Kidney (tissue), 22 donors: ENCODE data around the gene QSER1. TPM values are rescaled to one million over a fixed set of nuclear protein-coding genes. Genes with fewer than 3 reads are reported as not detected.

ENCODE experiments used
- DNase-seq, 5 donors: peaks; one replicate each; pipeline ENCODE4 v3.0.0-alpha.2; 2013 to 2020
- FAIRE-seq: peaks from 2 replicates; lab custom pipeline; 2012; peaks lifted over from hg19 to GRCh38; lab: Jason Lieb, UNC
- H3K27ac ChIP-seq, 2 donors: one replicate each; pipeline ENCODE4 v1.7.0; 2013; ENCODE audit warnings: low read depth in 2 of 2, low read length in 2 of 2, inconsistent platforms in 1 of 2
- H3K27me3 ChIP-seq: one replicate; pipeline ENCODE4 v1.7.1; 2013; ENCODE audit warnings: low read length, inconsistent platforms; ENCODE audit not compliant: control insufficient read depth, insufficient read depth
- H3K36me3 ChIP-seq, 3 donors: one replicate each; pipeline versions ENCODE4 v1.7.0 to v1.7.1; 2013; ENCODE audit warnings: low read length in 3 of 3, control low read depth in 1 of 3, inconsistent platforms in 1 of 3; ENCODE audit not compliant: insufficient read depth in 3 of 3, control insufficient read depth in 2 of 3
- H3K4me1 ChIP-seq, 3 donors: one replicate each; pipeline versions ENCODE4 v1.7.0 to v1.7.1; 2013; ENCODE audit warnings: low read length in 3 of 3, inconsistent platforms in 1 of 3, low read depth in 1 of 3; ENCODE audit not compliant: control insufficient read depth in 2 of 3, insufficient read depth in 2 of 3
- H3K4me3 ChIP-seq, 3 donors: one replicate each; pipeline versions ENCODE4 v1.7.0 to v1.8.1; 2013; ENCODE audit warnings: low read length in 3 of 3, control low read depth in 1 of 3, inconsistent platforms in 1 of 3
- H3K9ac ChIP-seq, 3 donors: one replicate each; pipeline versions ENCODE4 v1.7.0 to v1.7.1; 2013; ENCODE audit warnings: low read length in 3 of 3, control low read depth in 1 of 3, inconsistent platforms in 1 of 3
- H3K9me3 ChIP-seq, 3 donors: one replicate each; pipeline versions ENCODE4 v1.7.0 to v1.7.1; 2013; ENCODE audit warnings: low read length in 3 of 3, control low read depth in 1 of 3, inconsistent platforms in 1 of 3; ENCODE audit not compliant: control insufficient read depth in 2 of 3, insufficient read depth in 1 of 3
- CTCF ChIP-seq: IDR thresholded peaks from 3 replicates; pipeline ENCODE4 v1.5.1; 2012; ENCODE audit warnings: mild to moderate bottlenecking, moderate library complexity, borderline replicate concordance; ENCODE audit not compliant: insufficient read depth; ENCODE audit errors: extremely low read depth
- intact Hi-C: fragments of 100-400 bp; cut with DNase I; formaldehyde crosslinking; loops from one replicate; pipeline ENCODE4 v1.11.1; 2022
- long read RNA-seq, 10 donors: library from polyadenylated mRNA in 1 of 10; unstranded in 1 of 10; transcript quantifications; one replicate each; pipeline ENCODE4 v2.0.0 and lab custom pipeline, GENCODE V29; 2021 to 2026
- polyA plus RNA-seq: library from polyadenylated mRNA; stranded (reverse); fragments of 350-450 nt; fragmentation: Illumina TruSeq; extraction: RNeasy Lipid Tissue Mini Kit (QIAGEN cat#74804); gene quantifications from one replicate; pipeline ENCODE4 v1.2.3, GENCODE V29; 2014; ENCODE audit warnings: low read depth, low replicate concordance; ENCODE audit not compliant: insufficient read depth
- total RNA-seq: library from RNA; stranded (reverse); fragmentation: NEBNext Ultra II Directional; extraction: Animal tissue kit (Norgen Biotek cat#: 25700); gene quantifications from one replicate; pipeline ENCODE4 v1.2.1, GENCODE V29; 2021
- donor health status: control.
- donor health status: control.
- donor health status: control.
- donor health status: control.
- donor health status: control.
- donor health status: DM: yes; HTN: yes; CAD: no.
- donor health status: Normal renal cell carcinoma (clear cell type).

Gene QSER1
- 27.4 TPM for total RNA-seq
- 2.8 TPM for polyA plus RNA-seq
- long read RNA-seq, donor 1, partial matches to known transcripts = 8 of 9 reads
- long read RNA-seq, donor 1, other reads (novel, unspliced or antisense) = 0 of 9 reads
- long read RNA-seq, donor 2 = 0 reads
- long read RNA-seq, donor 3, partial matches to known transcripts = 7 of 9 reads
- long read RNA-seq, donor 3, other reads (novel, unspliced or antisense) = 0 of 9 reads
- long read RNA-seq, donor 4, partial matches to known transcripts = 0 of 2 reads
- long read RNA-seq, donor 4, other reads (novel, unspliced or antisense) = 0 of 2 reads
- long read RNA-seq, donor 5 = 0 reads
- long read RNA-seq, donor 6, partial matches to known transcripts = 91 of 97 reads
- long read RNA-seq, donor 6, other reads (novel, unspliced or antisense) = 6 of 97 reads
- long read RNA-seq, donor 7, full-length matches to known transcripts = 1 of 2 reads
- long read RNA-seq, donor 7, partial matches to known transcripts = 0 of 2 reads
- long read RNA-seq, donor 7, other reads (novel, unspliced or antisense) = 1 of 2 reads
- long read RNA-seq, donor 8, partial matches to known transcripts = 33 of 33 reads
- long read RNA-seq, donor 8, other reads (novel, unspliced or antisense) = 0 of 33 reads
- long read RNA-seq, donor 9 = 0 reads
- long read RNA-seq, donor 10, partial matches to known transcripts = 0 of 1 reads
- long read RNA-seq, donor 10, other reads (novel, unspliced or antisense) = 0 of 1 reads

GRCh38 chr11:32892355-32893092, at the start of gene QSER1:
TSS of gene QSER1 (plus strand) at chr11:32892811. CDS start at chr11:32893126, 315 bp downstream.
- Histone ChIP-seq H3K9me3 (no peaks in the 10 kb centered on the region), H3K9ac (peak within 1 kb of the TSS; percentile 64 to 94 (median 81)), H3K4me3 (peak within 1 kb of the TSS; percentile 81 to 98 (median 86)), H3K27ac (peak within 1 kb of the TSS; percentile 77 to 88), H3K36me3 (no peaks in the 10 kb centered on the region), H3K27me3 (no peaks in the 10 kb centered on the region), H3K4me1 (peaks cover 0 to 5% (median 2%) of the 10 kb centered on the region in 3 donors)
- no peak for FAIRE-seq
- TF ChIP-seq CTCF = no peak
- intact Hi-C loops = no loop called here
- peak; percentile 87 to 92 (median 89) for DNase-seq

- Histone ChIP-seq H3K36me3 (peaks cover 0 to 4% (median 0%) of the 10 kb centered on the region in 3 donors), H3K4me1 (no peaks in the 10 kb centered on the region), H3K27ac (no peak overlapping the region), H3K27me3 (no peaks in the 10 kb centered on the region), H3K4me3 (no peak overlapping the region), H3K9me3 (no peaks in the 10 kb centered on the region), H3K9ac (no peak overlapping the region)
- TF ChIP-seq CTCF = no peak
- intact Hi-C loops = no loop called here
- DNase-seq = no peak
- no peak for FAIRE-seq
Observed at GRCh38 chr11:32843544-32843943, 49.1 kb upstream of the QSER1 start.

GRCh38 chr11:32847511-32847910, 45.1 kb upstream of the QSER1 start:
- peaks cover 0 to 4% (median 0%) of the 10 kb centered on the region in 3 donors for H3K36me3 ChIP-seq
- intact Hi-C loops = no loop called here
- H3K27ac ChIP-seq = no peak overlapping the region
- H3K9ac ChIP-seq = no peak overlapping the region
- DNase-seq (no peak), FAIRE-seq (no peak)
- no peak overlapping the region for H3K4me3 ChIP-seq
- H3K27me3 ChIP-seq = no peaks in the 10 kb centered on the region
- no peak for TF ChIP-seq CTCF
- no peaks in the 10 kb centered on the region for H3K4me1 ChIP-seq
- no peaks in the 10 kb centered on the region for H3K9me3 ChIP-seq
